ENCODE data around the gene BICDL2.
A peak's percentile ranks its signal among the peaks of the same experiment; 100 is the strongest.
"Not testable (repeated sequence)": the region's sequence is repeated elsewhere in the genome, so short reads cannot be mapped to it uniquely, and the experiment has no call there.

Gene BICDL2

DNA sequence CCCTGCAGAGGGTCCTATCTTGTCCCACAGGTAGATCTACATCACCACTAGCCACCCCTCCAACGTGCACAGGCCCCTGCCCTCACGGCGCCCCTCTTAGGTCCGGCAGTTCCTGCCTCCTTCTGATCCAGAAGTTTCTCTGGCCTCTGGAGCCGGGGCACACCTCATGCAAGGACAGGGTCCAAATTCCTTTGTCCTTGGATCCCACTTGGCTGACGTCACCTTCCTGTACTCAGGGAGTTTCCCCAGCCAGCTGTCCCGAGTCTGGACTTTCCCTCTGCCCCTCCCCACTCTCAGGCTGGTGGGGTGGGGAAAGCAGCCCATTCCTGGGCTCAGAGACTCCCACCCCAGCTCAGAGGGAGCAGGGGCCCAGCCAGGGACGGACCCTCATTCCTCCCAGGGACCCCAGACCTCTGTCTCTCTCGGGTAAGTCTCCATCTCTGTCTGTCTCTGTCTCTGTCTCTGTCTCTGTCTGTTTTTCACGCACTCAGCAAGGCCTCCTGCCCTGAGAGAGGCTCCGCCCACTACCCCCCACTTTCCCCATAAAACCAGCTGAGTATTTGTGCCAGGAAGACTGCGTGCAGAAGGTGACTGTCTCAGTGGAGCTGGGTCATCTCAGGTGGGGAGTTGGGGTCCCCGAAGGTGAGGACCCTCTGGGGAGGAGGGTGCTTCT, 28.5 kb upstream of the BICDL2 start, which contains the start of gene IL32:
Gene IL32, plus strand, starts transcription at position 572 of the 673 bp plus-strand sequence. CDS start 172 bp downstream, outside the sequence.
- H3K4me3 ChIP-seq (ENCODE audit: low read depth, low read length), result no peak within 1 kb of the TSS

GRCh38 chr16:3063625-3064386, 27.1 kb upstream of the BICDL2 start:
- H3K4me3 ChIP-seq (ENCODE audit: low read depth, low read length), result no peak overlapping the region

GRCh38 chr16:3062553-3062952, 25.8 kb upstream of the BICDL2 start:
- H3K4me3 ChIP-seq (ENCODE audit: low read depth, low read length), result no peak overlapping the region

DNA sequence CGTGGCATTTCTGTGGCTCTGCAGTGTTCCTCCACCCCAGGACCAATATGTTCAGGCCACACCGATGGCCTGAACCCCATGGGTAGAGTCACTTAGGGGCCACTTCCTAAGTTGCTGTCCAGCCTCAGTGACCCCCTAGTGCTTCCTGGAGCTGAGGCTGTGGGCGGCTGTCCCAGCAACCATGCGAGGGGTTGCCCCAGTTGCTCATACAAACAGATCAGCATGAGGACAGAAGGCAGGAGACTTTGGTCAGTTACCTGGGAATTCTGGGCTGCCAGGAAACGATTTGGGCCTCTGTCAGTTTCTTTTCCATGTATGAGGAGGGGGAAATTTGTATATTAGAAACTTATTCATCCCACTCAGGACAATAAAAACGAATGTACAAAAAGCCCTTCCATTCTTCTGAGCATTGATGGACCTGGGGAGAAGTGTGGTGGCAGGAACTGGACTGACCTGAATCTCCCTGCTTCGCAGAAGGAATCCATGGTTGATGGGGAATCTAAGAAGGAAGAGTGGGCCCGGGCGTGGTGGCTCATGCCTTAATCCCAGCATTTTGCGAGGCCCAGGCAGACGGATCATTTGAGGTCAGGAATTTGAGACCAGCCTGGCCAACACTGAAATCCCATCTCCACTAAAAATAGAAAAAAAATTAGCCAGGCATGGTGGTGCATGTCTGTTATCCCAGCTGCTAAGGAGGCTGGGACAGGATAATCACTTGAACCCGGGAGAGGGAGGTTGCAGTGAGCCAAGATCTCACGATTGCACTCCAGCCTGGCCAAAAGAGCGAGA, 23.8 kb upstream of the BICDL2 start:
- H3K4me3 ChIP-seq (ENCODE audit: low read depth, low read length), result no peak overlapping the region

GRCh38 chr16:3059723-3060242, 23.0 kb upstream of the BICDL2 start:
- H3K4me3 ChIP-seq (ENCODE audit: low read depth, low read length), result no peak overlapping the region

- H3K4me3 ChIP-seq (ENCODE audit: low read depth, low read length), result peak overlapping the region; percentile 62
Observed at GRCh38 chr16:3059041-3059722, 22.4 kb upstream of the BICDL2 start.

DNA sequence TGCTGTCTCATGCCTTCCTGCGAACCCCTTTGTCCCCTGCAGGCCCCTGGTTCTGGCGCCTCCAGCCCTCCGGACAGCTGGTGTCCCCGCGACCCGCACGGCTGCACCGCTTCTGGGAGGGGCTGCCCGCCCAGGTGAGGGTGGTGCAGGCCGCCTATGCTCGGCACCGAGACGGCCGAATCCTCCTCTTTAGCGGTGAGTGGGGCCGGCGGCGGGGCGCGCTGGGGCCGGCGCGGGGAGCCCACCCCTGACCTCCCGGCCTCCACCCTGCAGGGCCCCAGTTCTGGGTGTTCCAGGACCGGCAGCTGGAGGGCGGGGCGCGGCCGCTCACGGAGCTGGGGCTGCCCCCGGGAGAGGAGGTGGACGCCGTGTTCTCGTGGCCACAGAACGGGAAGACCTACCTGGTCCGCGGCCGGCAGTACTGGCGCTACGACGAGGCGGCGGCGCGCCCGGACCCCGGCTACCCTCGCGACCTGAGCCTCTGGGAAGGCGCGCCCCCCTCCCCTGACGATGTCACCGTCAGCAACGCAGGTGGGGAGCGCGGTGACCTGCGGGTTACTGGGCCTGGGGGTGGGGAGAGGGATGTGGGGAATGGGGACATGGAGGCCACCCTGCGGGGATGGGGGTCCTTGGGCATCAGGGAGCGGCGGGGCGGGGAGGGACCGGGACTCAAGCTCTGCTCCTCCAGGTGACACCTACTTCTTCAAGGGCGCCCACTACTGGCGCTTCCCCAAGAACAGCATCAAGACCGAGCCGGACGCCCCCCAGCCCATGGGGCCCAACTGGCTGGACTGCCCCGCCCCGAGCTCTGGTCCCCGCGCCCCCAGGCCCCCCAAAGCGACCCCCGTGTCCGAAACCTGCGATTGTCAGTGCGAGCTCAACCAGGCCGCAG, 21.6 kb upstream of the BICDL2 start:
- H3K4me3 ChIP-seq (ENCODE audit: low read depth, low read length), result peak overlapping the region; percentile 62

DNA sequence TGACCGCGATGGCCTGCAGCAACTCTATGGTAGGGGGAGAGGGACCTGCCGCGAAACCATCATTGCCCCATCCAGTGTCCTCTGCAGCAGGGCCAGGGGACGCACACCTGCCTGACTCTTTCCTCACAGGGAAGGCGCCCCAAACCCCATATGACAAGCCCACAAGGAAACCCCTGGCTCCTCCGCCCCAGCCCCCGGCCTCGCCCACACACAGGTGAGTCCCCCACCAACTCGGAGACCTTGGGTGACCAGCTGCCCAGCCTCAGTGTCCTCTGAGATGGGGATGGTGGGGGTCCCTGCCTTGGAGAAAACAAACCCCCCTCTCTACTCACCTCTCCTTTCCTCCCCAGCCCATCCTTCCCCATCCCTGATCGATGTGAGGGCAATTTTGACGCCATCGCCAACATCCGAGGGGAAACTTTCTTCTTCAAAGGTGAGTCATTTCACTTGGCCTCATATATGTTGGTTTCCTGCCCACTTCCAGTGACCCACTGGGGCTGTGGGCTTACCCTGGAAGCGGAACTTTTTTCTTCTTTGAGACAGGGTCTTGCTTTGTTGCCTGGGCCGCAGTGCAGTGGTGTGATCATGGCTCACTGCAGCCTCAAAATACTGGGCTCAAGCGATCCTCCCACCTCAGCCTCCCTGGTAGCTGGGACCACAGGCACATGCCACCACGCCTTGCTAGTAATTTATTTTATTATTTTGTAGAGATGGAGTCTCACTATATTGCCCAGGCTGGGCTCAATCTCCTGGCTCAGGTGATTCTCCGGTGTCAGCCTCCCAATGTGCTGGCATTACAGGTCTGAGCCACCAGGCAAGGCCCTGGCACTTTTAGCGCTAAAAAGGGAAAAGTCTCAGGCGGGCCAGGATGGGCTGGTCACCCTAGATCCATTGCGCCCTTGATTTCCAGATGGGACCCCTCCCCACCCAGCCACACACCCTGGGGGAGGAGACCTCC, 20.7 kb upstream of the BICDL2 start:
- no peak overlapping the region for H3K4me3 ChIP-seq (ENCODE audit: low read depth, low read length)

DNA sequence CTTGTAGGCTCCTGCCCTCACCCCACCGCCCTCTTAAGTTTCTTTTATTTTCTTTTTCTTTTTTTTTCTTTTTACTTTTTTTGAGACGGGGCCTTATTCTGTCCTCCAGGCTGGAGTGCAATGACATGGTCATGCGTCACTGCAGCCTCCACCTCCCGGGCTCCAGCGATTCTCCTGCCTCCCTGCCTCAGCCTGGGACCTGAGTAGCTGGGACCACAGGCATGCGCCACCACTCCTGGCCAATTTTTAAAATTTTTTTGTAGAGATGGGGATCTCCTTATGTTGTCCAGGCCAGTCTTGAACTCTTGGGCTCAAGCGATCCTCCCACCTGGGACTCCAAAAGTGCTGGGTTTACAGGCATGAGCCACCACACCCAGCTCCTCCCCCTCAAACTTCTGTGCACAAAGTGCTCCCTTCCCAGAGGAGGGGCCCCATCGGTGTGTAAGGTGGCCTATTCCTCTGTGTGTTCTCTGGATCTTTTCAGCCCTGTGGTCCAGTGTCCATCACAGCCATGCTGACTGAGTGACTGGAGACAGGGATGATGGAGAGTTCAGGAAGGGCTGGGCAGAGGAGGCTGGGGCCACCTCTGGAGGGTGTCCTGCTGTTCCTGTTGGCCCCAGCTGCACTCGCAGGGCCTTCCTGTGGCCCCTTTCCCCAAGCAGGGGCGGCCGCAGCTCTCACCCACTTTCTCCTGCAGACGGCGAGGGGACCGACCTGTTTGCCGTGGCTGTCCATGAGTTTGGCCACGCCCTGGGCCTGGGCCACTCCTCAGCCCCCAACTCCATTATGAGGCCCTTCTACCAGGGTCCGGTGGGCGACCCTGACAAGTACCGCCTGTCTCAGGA, 19.8 kb upstream of the BICDL2 start:
- H3K4me3 ChIP-seq (ENCODE audit: low read depth, low read length), result no peak overlapping the region

DNA sequence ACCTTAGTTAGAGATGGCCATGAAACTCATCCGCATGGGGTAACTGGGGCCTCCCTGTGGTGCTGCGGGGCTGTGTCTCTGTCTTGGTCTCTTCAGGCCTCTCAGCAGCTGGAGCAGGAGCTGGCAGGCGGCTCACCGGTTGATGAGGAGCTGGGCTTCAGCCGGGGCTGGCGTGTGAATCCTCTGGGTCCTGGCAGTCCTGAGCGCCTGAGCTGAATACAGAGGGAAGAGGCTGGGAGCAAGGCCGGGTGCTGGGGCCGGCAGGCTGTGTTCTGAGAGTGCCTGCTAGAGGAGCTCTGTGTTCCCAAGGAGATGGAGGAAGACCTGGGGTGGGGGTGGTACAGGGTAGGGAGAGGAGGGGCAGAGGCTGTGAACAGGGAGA, 19.0 kb upstream of the BICDL2 start:
- not testable (repeated sequence) for H3K4me3 ChIP-seq (ENCODE audit: low read depth, low read length)

- H3K4me3 ChIP-seq (ENCODE audit: low read depth, low read length), result no peak overlapping the region
Observed at GRCh38 chr16:3054965-3055733, 18.4 kb upstream of the BICDL2 start.

DNA sequence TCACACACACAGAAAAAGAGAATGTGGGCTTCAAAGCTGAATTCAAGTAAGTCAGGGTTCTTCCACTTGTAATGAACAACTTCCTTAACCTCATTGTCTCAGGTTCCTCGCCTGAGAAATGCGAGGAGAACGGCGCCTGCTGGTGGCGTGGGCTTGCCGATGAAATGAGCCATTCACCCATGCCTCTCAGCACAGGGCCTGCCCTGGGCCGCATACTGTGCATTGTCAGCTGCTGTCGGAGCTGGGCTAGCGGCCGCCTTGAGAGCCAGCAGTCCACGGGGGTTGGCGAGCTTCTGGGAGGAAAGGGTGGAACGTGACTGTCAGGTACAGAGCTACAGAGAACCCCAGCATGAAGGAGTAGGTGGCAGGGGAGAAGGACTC, 16.6 kb upstream of the BICDL2 start:
- not testable (repeated sequence) for H3K4me3 ChIP-seq (ENCODE audit: low read depth, low read length)

DNA sequence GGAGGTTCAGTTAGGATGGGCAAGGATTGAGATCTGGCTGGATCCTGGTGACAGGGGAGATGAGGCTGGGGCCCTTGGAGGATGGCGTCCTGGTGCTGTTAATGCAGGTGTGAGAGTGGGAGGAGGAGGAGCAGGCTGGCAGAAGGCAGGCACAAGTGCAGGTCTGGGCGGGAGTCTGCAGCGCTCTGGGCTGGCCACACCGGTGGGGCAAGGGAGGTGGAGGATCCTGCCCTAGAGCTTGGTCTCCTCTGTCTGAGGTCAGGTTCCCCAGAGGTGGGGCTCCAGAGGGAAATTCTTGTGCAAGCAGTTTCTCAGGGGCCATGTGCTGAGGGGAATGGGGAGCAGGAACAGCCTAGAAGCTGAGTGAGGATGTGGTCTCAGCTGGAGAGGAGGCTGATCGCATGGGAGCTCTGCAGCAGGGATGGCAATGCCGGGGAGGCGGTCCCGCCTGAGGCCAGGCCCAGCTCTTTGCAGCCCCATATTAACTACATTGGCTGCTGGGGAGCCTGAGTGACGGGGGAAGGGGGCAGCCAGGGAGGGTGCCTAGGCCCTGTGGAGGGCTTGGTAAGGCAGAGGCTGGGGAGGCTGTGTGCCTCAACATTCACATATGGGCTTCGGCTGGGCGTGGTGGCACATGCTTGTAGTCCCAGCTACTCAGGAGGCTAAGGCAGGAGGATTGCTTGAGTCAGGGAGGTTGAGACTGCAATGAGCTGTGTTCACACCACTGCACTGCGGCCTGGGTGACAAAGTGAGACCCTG, 16.0 kb upstream of the BICDL2 start:
- not testable (repeated sequence) for H3K4me3 ChIP-seq (ENCODE audit: low read depth, low read length)

- no peak overlapping the region for H3K4me3 ChIP-seq (ENCODE audit: low read depth, low read length)
Observed at GRCh38 chr16:3051494-3051893, 14.8 kb upstream of the BICDL2 start.

- H3K4me3 ChIP-seq (ENCODE audit: low read depth, low read length), result no peak overlapping the region
Observed at GRCh38 chr16:3051009-3051408, 14.3 kb upstream of the BICDL2 start.

- H3K4me3 ChIP-seq (ENCODE audit: low read depth, low read length), result no peak overlapping the region
Observed at GRCh38 chr16:3050487-3050886, 13.7 kb upstream of the BICDL2 start.

All from iPS-11a (cell line).